GM12878 (cell line): Measurements from ENCODE around the gene WFS1. TPM values are rescaled to one million over a fixed set of nuclear protein-coding genes. Genes with fewer than 3 reads are reported as not detected.

ENCODE experiments used
- ATAC-seq: fragments of 200-7000 bp; cut with Tn5 transposase; 3 replicates; pipeline ENCODE4 v1.9.1; 2020; ENCODE audit warnings: mild to moderate bottlenecking, moderate library complexity
- BruUV-seq: library from RNA; stranded (reverse); fragments of 400-500 nt; replicated peaks from 2 replicates; lab custom pipeline; 2021; lab: Mats Ljungman, UMichigan
- CTCF ChIA-PET: fragments of 300-600 bp; sonication (Branson Sonifier 250); formaldehyde crosslinking; extraction: SDS; loops from one replicate; lab custom pipeline; 2021; ENCODE audit warnings: inconsistent platforms; lab: Yijun Ruan, JAX
- POLR2A ChIA-PET: fragments of 350-600 bp; formaldehyde crosslinking; extraction: SDS; loops from one replicate; lab custom pipeline; 2021; ENCODE audit warnings: inconsistent platforms; lab: Charles Lee
- RAD21 ChIA-PET: fragments of 300-600 bp; sonication (Branson Sonifier 250); formaldehyde crosslinking; loops from one replicate; lab custom pipeline; 2023; ENCODE audit warnings: antibody characterized with exemption; ENCODE audit not compliant: unreplicated experiment; lab: Charles Lee
- SMC1A ChIA-PET: fragments of 300-600 bp; sonication (Branson Sonifier 250); formaldehyde crosslinking; loops from one replicate; lab custom pipeline; 2023; ENCODE audit not compliant: unreplicated experiment, uncharacterized antibody; lab: Charles Lee
- DNase-seq: peaks from one replicate; pipeline ENCODE4 v3.0.0-alpha.2; 2011; ENCODE audit warnings: low read depth, low spot score
- FAIRE-seq: peaks from 3 replicates; lab custom pipeline; 2011; peaks lifted over from hg19 to GRCh38; lab: Jason Lieb, UNC
- H2AFZ ChIP-seq: 2 replicates; pipeline ENCODE4 v1.6.0; 2011; ENCODE audit warnings: low read depth, low read length, control low read depth; ENCODE audit not compliant: control insufficient read depth
- H3K27ac ChIP-seq: 2 replicates; pipeline ENCODE4 v1.5.1; 2011; ENCODE audit warnings: control low read depth; ENCODE audit not compliant: control insufficient read depth, insufficient read depth
- H3K27me3 ChIP-seq, 2 experiments: replicated peaks in 1 of 2; 2 replicates each; pipeline versions ENCODE4 v1.6.0 to v1.6.1; 2011; ENCODE audit warnings: low read length in 1 of 2; ENCODE audit not compliant: control insufficient read depth in 2 of 2, insufficient read depth in 2 of 2
- H3K36me3 ChIP-seq, 2 experiments: 2 replicates each; pipeline ENCODE4 v1.5.1; 2011; ENCODE audit warnings: low read length in 1 of 2; ENCODE audit not compliant: control insufficient read depth in 2 of 2, insufficient read depth in 2 of 2
- H3K4me1 ChIP-seq: 2 replicates; pipeline ENCODE4 v1.6.1; 2011; ENCODE audit warnings: mild to moderate bottlenecking, low read length, moderate library complexity, mixed read lengths; ENCODE audit not compliant: control insufficient read depth, insufficient read depth
- H3K4me2 ChIP-seq: 2 replicates; pipeline ENCODE4 v1.6.0; 2011; ENCODE audit warnings: control low read depth; ENCODE audit not compliant: control insufficient read depth, insufficient read depth
- H3K4me3 ChIP-seq: fragments of 200-600 bp; sonication (generic); 2 replicates; pipeline ENCODE4 v1.5.1; 2016
- H3K79me2 ChIP-seq: 2 replicates; pipeline ENCODE4 v1.6.0; 2011; ENCODE audit warnings: low read length; ENCODE audit not compliant: control insufficient read depth, insufficient read depth
- H3K9ac ChIP-seq: 2 replicates; pipeline ENCODE4 v1.8.0; 2011; ENCODE audit warnings: low read length, control low read depth, mixed read lengths; ENCODE audit not compliant: control insufficient read depth, insufficient read depth
- H3K9me3 ChIP-seq: replicated peaks from 3 replicates; pipeline ENCODE4 v1.5.1; 2011; ENCODE audit warnings: mild to moderate bottlenecking, low read length; ENCODE audit not compliant: control insufficient read depth, insufficient read depth
- H4K20me1 ChIP-seq: 2 replicates; pipeline ENCODE4 v1.6.0; 2011; ENCODE audit not compliant: control insufficient read depth, insufficient read depth
- BHLHE40 ChIP-seq, 2 experiments: fragments of 450-650 bp in 1 of 2; IDR thresholded peaks; 2 replicates each; pipeline ENCODE4 v1.6.1; 2011 to 2017; ENCODE audit warnings: low read depth in 2 of 2, borderline replicate concordance in 1 of 2, improper control_type of control experiment in 1 of 2, low read length in 1 of 2, mild to moderate bottlenecking in 1 of 2
- HDAC6 ChIP-seq: fragments of 200-600 bp; sonication (generic); IDR thresholded peaks from one replicate; pipeline ENCODE4 v1.8.0; 2017; ENCODE audit warnings: antibody characterized with exemption; ENCODE audit not compliant: unreplicated experiment
- IKZF2 ChIP-seq, 2 experiments: fragments of 450-650 bp; IDR thresholded peaks; 2 replicates each; pipeline ENCODE4 v1.6.1; 2017; ENCODE audit warnings: mild to moderate bottlenecking in 2 of 2, moderate library complexity in 2 of 2
- JUNB ChIP-seq: IDR thresholded peaks from 2 replicates; pipeline ENCODE4 v1.6.1; 2016; ENCODE audit warnings: antibody characterized with exemption, mild to moderate bottlenecking
- MXI1 ChIP-seq: fragments of 150-350 bp; IDR thresholded peaks from 2 replicates; pipeline ENCODE4 v1.6.1; 2011; ENCODE audit warnings: low read depth, mild to moderate bottlenecking, inconsistent platforms, low read length, improper control_type of control experiment
- NRF1 ChIP-seq: conservative IDR thresholded peaks from 2 replicates; pipeline ENCODE4 v1.6.1; 2011; ENCODE audit warnings: mild to moderate bottlenecking, low read depth, low read length, improper control_type of control experiment
- PAX8 ChIP-seq: fragments of 450-650 bp; IDR thresholded peaks from 2 replicates; pipeline ENCODE4 v1.6.1; 2017; ENCODE audit warnings: mild to moderate bottlenecking, moderate library complexity
- RCOR1 ChIP-seq: conservative IDR thresholded peaks from 2 replicates; pipeline ENCODE4 v1.6.1; 2012; ENCODE audit warnings: low read depth, low read length, improper control_type of control experiment
- SREBF2 ChIP-seq: IDR thresholded peaks from 2 replicates; pipeline ENCODE4 v1.6.1; 2012; ENCODE audit warnings: mild to moderate bottlenecking, low read length
- STAT3 ChIP-seq: IDR thresholded peaks from 2 replicates; pipeline ENCODE4 v1.6.1; 2011; ENCODE audit warnings: low read depth, low read length, improper control_type of control experiment
- SUZ12 ChIP-seq: fragments of 200-600 bp; sonication (generic); IDR thresholded peaks from one replicate; pipeline ENCODE4 v1.6.1; 2018; ENCODE audit warnings: antibody characterized with exemption, mild to moderate bottlenecking; ENCODE audit not compliant: unreplicated experiment
- YY1 ChIP-seq: IDR thresholded peaks from 2 replicates; pipeline ENCODE4 v1.6.1; 2011; ENCODE audit warnings: low read depth, mild to moderate bottlenecking, low read length
- WGBS: methylation state at CpG from one replicate; pipeline ENCODE4 v1.1.6; 2016; ENCODE audit warnings: low lambda C conversion rate; ENCODE audit not compliant: insufficient replicate concordance, insufficient coverage; ENCODE audit errors: missing lambda C conversion rate; 5-methylcytosine and 5-hydroxymethylcytosine counted together
- in situ Hi-C: fragments of 300-500 bp; cut with MboI; formaldehyde crosslinking; loops from 9 replicates; pipeline ENCODE4 v1.14.3; 2018; ENCODE audit warnings: mixed read lengths
- intact Hi-C: fragments of 100-400 bp; cut with micrococcal nuclease; formaldehyde crosslinking; loops from one replicate; pipeline ENCODE4 v1.14.2; 2022; ENCODE audit not compliant: unreplicated experiment
- polyA plus RNA-seq, 11 experiments: library from polyadenylated mRNA; depleted of rRNA in 4 of 11; unstranded in 6 of 11; stranded (reverse) in 5 of 11; fragments of >200 nt; fragmentation: Nextera tagmentation in 4 of 11; fragmentation: Illumina TruSeq in 1 of 11; extraction: Ambion mirVana in 4 of 11; extraction: Trizol in 1 of 11; gene quantifications; 1 replicate in 1 of 11; 2 replicates in 10 of 11; pipeline versions ENCODE4 v1.2.1 to v1.2.3, GENCODE V29; 2011 to 2016; ENCODE audit warnings: inconsistent platforms in 2 of 11, missing spikeins in 2 of 11, low read depth in 1 of 11
- total RNA-seq, 4 experiments: library from RNA; depleted of rRNA in 3 of 4; stranded (reverse); fragments of >200 nt in 3 of 4; fragmentation: Illumina TruSeq in 1 of 4; extraction: Trizol in 1 of 4; gene quantifications; 2 replicates each; pipeline versions ENCODE4 v1.2.1 to v1.2.3, GENCODE V29; 2013 to 2021
- TF ChIP-seq, protein P1 (sequence below): IDR thresholded peaks from 2 replicates; pipeline ENCODE4 v1.6.1; 2012; ENCODE audit warnings: low read depth, low read length, improper control_type of control experiment
- TF ChIP-seq, protein P2 (sequence below): fragments of 450-650 bp; IDR thresholded peaks from 2 replicates; pipeline ENCODE4 v1.6.1; 2017; ENCODE audit warnings: mild to moderate bottlenecking, moderate library complexity

Gene WFS1
- total and polyA plus RNA-seq, 10 of the 15 experiments (the other 5 are each of a cell fraction or from before 2014, with no cell fraction given) = 0.31 to 4.7 (median 2.0) TPM

DNA sequence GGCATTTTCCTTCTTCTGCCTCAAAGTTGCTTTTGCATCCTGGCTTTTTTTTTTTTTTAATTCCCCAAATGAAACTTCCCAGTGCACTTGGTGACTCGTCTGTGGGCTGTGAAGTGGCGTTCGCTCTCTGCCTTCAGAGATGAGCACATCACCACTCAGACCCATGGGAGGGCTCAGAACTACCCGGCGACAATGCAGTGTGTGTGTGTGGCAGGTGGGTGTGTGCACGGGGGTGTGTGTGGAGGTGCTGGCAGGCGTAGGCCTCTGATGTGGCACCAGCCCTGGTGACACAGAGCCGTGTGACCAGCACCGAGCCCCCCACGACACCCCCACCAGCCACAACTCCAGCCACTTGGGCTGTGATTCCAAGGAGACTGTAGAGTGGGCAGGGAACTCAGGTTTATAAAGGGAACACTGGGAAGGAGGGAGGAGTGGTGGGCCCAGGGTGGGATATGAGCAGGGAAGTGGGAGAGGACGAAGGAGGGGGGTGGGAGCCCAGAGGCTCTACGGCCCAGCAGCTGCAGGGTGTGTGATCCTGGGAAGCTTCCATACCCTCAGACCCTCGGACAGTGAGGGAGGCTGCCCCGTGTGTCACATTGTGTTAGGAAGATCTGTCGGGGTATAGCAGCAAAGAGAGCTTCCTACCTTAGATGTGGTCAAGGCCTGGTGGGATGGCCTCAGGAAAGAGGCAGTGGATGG lies 6.0 kb upstream of the WFS1 start:
- Histone ChIP-seq H3K9me3 (no peaks in the 10 kb centered on the region), H3K36me3 (no peaks in the 10 kb centered on the region), H3K27ac (no peak overlapping the region), H3K4me3 (no peak overlapping the region), H3K4me2 (no peak overlapping the region), H3K9ac (no peak overlapping the region), H3K79me2 (no peaks in the 10 kb centered on the region), H4K20me1 (no peaks in the 10 kb centered on the region), H3K4me1 (peaks cover 10% of the 10 kb centered on the region), H3K27me3 (no peaks in the 10 kb centered on the region), H2AFZ (no peak overlapping the region)
- FAIRE-seq (no peak), DNase-seq (no peak), ATAC-seq (no peak)
- in situ Hi-C loops (no loop called here), intact Hi-C loops (loop anchor here (1.0 kb wide), 1 partner anchor 64 kb away; no protein-coding TSS in a partner anchor)
- TF ChIP-seq BHLHE40 (IDR thresholded peaks at IDR 0.05; ENCODE audit: borderline replicate concordance in 1 of 2, low read depth in 2 of 2, low read length in 1 of 2) (no peak), SREBF2 (no peak), YY1 (no peak), SUZ12 (no peak), JUNB (no peak), PAX8 (no peak), MXI1 (no peak), NRF1 (no peak), RCOR1 (no peak), STAT3 (no peak), IKZF2 (IDR thresholded peaks at IDR 0.05) (no peak), HDAC6 (no peak)
- TF ChIP-seq, protein P1, sequence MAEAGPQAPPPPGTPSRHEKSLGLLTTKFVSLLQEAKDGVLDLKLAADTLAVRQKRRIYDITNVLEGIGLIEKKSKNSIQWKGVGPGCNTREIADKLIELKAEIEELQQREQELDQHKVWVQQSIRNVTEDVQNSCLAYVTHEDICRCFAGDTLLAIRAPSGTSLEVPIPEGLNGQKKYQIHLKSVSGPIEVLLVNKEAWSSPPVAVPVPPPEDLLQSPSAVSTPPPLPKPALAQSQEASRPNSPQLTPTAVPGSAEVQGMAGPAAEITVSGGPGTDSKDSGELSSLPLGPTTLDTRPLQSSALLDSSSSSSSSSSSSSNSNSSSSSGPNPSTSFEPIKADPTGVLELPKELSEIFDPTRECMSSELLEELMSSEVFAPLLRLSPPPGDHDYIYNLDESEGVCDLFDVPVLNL = no peak
- TF ChIP-seq, protein P2, sequence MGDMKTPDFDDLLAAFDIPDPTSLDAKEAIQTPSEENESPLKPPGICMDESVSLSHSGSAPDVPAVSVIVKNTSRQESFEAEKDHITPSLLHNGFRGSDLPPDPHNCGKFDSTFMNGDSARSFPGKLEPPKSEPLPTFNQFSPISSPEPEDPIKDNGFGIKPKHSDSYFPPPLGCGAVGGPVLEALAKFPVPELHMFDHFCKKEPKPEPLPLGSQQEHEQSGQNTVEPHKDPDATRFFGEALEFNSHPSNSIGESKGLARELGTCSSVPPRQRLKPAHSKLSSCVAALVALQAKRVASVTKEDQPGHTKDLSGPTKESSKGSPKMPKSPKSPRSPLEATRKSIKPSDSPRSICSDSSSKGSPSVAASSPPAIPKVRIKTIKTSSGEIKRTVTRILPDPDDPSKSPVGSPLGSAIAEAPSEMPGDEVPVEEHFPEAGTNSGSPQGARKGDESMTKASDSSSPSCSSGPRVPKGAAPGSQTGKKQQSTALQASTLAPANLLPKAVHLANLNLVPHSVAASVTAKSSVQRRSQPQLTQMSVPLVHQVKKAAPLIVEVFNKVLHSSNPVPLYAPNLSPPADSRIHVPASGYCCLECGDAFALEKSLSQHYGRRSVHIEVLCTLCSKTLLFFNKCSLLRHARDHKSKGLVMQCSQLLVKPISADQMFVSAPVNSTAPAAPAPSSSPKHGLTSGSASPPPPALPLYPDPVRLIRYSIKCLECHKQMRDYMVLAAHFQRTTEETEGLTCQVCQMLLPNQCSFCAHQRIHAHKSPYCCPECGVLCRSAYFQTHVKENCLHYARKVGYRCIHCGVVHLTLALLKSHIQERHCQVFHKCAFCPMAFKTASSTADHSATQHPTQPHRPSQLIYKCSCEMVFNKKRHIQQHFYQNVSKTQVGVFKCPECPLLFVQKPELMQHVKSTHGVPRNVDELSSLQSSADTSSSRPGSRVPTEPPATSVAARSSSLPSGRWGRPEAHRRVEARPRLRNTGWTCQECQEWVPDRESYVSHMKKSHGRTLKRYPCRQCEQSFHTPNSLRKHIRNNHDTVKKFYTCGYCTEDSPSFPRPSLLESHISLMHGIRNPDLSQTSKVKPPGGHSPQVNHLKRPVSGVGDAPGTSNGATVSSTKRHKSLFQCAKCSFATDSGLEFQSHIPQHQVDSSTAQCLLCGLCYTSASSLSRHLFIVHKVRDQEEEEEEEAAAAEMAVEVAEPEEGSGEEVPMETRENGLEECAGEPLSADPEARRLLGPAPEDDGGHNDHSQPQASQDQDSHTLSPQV = no peak
- ChIA-PET RAD21 (interaction anchor here (0.8 to 9.6 kb wide), 7 partner anchors 14 to 265 kb away, joined by 3 to 156 read pairs (median 8); no protein-coding TSS in a partner anchor), POLR2A (interaction anchor here (1.3 kb wide), 1 partner anchor 64 kb away, joined by 4 read pairs; no protein-coding TSS in a partner anchor), CTCF (interaction anchor here (0.6 to 15.8 kb wide), 13 partner anchors 9 to 266 kb away, joined by 3 to 419 read pairs (median 4); no protein-coding TSS in a partner anchor), SMC1A (interaction anchor here (0.9 to 9.1 kb wide), 12 partner anchors 12 to 129 kb away, joined by 3 to 96 read pairs (median 7); no protein-coding TSS in a partner anchor)
- no TSS peak for BruUV-seq
- WGBS = 10% methylated on average over 12 of the region's 15 CpGs
